ENCODE measurements around the gene CTIF.

CTIF gene

DNA sequence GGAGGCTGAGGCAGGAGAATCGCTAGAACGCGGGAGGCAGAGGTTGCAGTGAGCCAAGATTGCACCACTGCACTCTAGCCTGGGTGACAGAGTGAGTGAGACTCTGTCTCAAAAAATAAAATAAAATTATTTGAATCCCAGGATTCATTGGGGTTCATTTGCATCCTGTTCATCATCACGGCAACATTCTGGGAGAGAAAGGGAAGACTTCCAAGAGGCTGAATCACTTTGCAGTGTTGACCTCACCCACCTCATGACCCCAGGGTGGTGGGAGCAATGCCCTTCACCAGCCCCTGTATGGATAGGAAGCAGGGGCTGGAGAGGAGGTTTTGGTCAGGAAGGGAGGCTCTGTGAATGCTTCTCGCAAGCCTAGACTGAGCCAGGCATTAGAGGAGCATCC lies 195.6 kb downstream of the CTIF start:
- H3K4me3 Mint-ChIP-seq: no peak overlapping the region
- no peaks in the 10 kb centered on the region for H3K9me3 Mint-ChIP-seq
- H3K27me3 Mint-ChIP-seq: no peaks in the 10 kb centered on the region
- H3K4me1 Mint-ChIP-seq: peaks cover 5% of the 10 kb centered on the region
- H3K36me3 Mint-ChIP-seq: no peaks in the 10 kb centered on the region
- H3K27ac Mint-ChIP-seq: no peak overlapping the region

GRCh38 chr18:48735080-48735676 lies 196.3 kb downstream of the CTIF start:
- no peaks in the 10 kb centered on the region for H3K27me3 Mint-ChIP-seq
- H3K36me3 Mint-ChIP-seq: no peaks in the 10 kb centered on the region
- peaks cover 5% of the 10 kb centered on the region for H3K4me1 Mint-ChIP-seq
- no peaks in the 10 kb centered on the region for H3K9me3 Mint-ChIP-seq
- H3K4me3 Mint-ChIP-seq: no peak overlapping the region
- H3K27ac Mint-ChIP-seq: no peak overlapping the region

DNA sequence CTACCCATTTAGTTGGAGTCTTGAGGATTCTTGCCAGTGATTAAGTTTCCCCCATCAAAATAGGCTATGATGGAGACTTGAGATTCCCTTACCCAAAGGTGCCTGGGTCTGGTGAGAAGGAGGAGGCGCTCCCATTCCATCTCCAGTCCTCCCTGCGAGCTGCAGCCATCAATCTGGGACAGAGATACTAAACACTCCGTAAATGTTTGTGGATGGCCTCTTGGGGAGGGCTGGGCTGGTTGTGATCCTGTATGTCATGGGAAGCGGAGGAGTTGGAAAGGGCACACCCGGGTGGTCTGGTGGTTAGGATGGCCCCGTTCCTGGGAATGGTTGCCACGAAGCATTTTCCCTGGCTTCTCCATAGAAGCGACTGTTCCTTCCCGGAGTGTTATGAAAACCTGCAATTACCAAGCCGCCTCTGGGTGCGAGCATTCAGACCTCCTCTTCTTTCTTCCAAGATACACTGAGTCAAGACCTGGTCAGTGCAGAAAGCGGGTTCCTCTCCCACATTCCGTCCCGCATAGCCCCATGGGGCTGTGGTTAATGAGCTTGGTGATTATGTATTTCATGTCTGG lies 196.9 kb downstream of the CTIF start:
- H3K27ac Mint-ChIP-seq: no peak overlapping the region
- H3K36me3 Mint-ChIP-seq: no peaks in the 10 kb centered on the region
- H3K4me3 Mint-ChIP-seq: no peak overlapping the region
- peaks cover 5% of the 10 kb centered on the region for H3K4me1 Mint-ChIP-seq
- H3K9me3 Mint-ChIP-seq: no peaks in the 10 kb centered on the region
- no peaks in the 10 kb centered on the region for H3K27me3 Mint-ChIP-seq

GRCh38 chr18:48736321-48737260 lies 197.8 kb downstream of the CTIF start:
- Mint-ChIP-seq H3K9me3 (no peaks in the 10 kb centered on the region), H3K36me3 (no peaks in the 10 kb centered on the region), H3K4me3 (no peak overlapping the region), H3K27ac (no peak overlapping the region), H3K27me3 (no peaks in the 10 kb centered on the region), H3K4me1 (peaks cover 5% of the 10 kb centered on the region)

GRCh38 chr18:48739266-48740067 lies 200.6 kb downstream of the CTIF start:
- H3K27me3 Mint-ChIP-seq: no peaks in the 10 kb centered on the region
- H3K27ac Mint-ChIP-seq: no peak overlapping the region
- no peaks in the 10 kb centered on the region for H3K9me3 Mint-ChIP-seq
- H3K36me3 Mint-ChIP-seq: no peaks in the 10 kb centered on the region
- H3K4me1 Mint-ChIP-seq: peaks cover 5% of the 10 kb centered on the region
- H3K4me3 Mint-ChIP-seq: no peak overlapping the region

DNA sequence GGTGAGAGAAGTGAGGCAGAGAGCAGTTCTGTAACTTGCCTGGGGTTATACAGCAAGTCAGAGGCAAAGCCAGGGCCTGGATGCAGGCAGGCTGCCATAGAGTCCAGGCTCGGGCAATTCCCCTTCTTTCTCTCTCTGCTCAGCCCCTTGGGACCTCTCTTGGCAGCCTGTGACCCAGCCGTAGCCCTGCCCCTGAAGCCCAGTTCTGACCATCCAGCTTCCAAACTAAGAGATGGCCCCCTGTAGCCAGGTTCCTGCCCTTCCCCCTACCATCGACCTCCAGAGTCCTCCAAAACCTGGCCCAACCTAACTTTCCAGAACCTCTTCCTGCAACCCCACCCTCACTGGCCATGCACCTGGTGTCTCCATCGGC lies 201.2 kb downstream of the CTIF start:
- Mint-ChIP-seq H3K9me3 (no peaks in the 10 kb centered on the region), H3K4me3 (no peak overlapping the region), H3K27ac (no peak overlapping the region), H3K4me1 (peaks cover 4% of the 10 kb centered on the region), H3K27me3 (no peaks in the 10 kb centered on the region), H3K36me3 (no peaks in the 10 kb centered on the region)

DNA sequence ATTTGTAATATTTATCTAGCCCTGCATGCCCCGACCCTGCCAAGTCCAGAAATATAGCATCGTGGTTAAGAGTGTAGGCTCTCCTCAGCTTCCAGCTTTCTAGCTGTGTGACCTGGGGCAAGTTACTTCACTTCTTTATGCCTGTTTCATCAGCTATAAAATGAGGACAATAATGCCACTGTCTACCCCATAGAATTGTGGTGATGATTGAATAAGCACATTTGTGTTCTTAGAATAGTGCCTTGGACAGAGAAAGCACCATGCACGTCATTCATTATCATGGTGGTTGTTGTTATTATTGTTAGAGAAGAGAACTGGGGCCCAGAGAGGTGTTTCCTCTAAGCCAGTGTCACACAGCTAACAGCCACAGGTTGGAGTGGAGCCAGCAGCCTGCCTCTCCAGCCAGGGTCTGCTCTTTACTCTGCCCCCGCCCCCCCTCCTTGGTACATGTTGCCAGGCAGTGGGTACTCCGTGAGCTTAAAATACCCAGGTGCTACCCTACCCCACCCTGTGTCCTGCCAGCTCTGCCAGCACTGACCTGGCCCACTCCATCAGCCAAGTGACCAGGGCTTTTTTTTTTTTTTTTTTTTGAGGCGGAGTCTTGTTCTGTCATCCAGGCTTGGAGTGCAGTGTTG lies 202.1 kb downstream of the CTIF start:
- Mint-ChIP-seq H3K27ac (no peak overlapping the region), H3K9me3 (no peaks in the 10 kb centered on the region), H3K4me3 (no peak overlapping the region), H3K36me3 (no peaks in the 10 kb centered on the region), H3K4me1 (no peaks in the 10 kb centered on the region), H3K27me3 (no peaks in the 10 kb centered on the region)

DNA sequence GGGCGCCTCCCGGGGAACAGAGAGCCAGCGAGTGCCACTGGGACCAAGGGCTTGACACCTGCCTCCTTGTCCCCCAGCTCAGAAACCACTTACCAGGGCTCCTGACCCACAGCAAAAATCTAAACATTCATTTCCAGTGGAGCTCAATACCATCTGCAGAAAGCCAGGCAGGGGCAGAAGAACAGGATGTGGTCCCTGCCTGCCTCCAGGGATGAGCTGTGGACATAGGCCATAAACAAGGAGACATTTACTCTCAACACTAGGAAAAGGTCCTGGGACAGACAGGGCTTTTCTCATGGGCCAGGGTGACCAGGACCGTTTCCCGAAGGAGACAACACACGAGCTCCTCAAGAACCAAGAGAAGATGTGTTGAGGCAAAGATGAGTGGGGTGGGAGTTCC lies 203.0 kb downstream of the CTIF start:
- no peak overlapping the region for H3K27ac Mint-ChIP-seq

GRCh38 chr18:48742304-48742703 lies 203.5 kb downstream of the CTIF start:
- Mint-ChIP-seq H3K9me3 (no peaks in the 10 kb centered on the region), H3K4me1 (no peaks in the 10 kb centered on the region), H3K27ac (no peak overlapping the region), H3K36me3 (no peaks in the 10 kb centered on the region), H3K4me3 (no peak overlapping the region), H3K27me3 (no peaks in the 10 kb centered on the region)

More for the DNA sequence above, 203.0 kb downstream of the CTIF start:
- no peaks in the 10 kb centered on the region for H3K4me1 Mint-ChIP-seq
- no peaks in the 10 kb centered on the region for H3K27me3 Mint-ChIP-seq
- H3K9me3 Mint-ChIP-seq: no peaks in the 10 kb centered on the region
- H3K36me3 Mint-ChIP-seq: no peaks in the 10 kb centered on the region
- no peak overlapping the region for H3K4me3 Mint-ChIP-seq

DNA sequence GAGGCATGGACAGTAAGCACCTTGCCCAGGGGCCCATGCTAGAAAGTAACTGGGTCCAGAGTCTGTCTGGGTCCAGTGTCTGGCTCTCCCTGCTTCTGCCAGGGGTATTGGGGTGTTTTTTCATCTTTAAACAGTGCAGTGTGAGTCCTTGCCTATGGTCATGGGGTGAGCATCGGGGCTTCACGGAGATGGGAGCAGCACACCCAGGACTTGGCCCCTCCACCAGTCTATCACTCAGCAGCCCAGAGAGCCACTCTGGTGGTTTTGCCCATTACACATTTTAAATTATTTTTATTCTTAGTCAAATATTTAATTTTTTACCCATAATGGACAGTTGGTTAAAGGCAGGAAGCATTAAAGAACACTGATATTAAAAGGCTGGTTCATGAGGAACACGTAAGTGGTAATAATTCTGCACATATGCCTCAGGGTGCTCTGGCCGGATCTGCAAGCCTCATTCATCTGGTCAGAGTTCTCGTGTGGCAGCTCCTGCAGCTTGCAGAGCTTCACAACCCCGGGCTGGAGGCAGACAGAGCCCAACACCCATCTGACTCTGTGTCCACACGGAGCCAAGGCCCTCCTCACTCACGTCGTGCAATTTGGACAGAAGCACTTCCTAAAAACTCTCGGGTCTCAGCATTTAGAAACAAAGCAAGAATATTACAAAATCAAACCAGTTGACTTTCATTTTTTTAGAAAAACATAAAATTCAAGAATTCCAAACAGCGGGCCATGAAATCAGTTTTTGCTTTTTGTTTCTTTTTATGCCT lies 204.1 kb downstream of the CTIF start:
- Mint-ChIP-seq H3K27me3 (no peaks in the 10 kb centered on the region), H3K4me1 (no peaks in the 10 kb centered on the region), H3K36me3 (no peaks in the 10 kb centered on the region), H3K4me3 (no peak overlapping the region), H3K9me3 (no peaks in the 10 kb centered on the region), H3K27ac (no peak overlapping the region)

DNA sequence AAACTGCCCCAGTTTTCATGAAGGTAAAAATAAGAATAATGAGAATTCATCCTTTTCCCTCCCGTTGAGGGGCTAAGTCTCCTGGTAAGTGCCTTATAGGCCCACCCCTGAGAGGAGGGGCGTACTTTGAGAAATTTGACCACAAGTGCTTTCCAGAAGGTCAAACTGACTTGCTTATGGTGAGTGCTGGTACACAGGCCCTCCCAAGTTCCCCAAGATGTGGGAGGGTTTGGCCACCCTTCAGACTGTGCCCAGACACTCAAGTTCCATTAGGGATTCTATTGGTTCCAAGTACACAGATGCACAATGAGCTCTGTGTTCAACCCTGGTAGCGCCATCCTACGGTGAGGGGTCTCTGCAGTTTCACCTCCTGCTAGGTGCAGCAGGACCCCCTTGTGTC lies 205.1 kb downstream of the CTIF start:
- Mint-ChIP-seq H3K9me3 (no peaks in the 10 kb centered on the region), H3K4me3 (no peak overlapping the region), H3K27me3 (no peaks in the 10 kb centered on the region), H3K4me1 (no peaks in the 10 kb centered on the region), H3K27ac (no peak overlapping the region), H3K36me3 (no peaks in the 10 kb centered on the region)

- no peak overlapping the region for H3K27ac Mint-ChIP-seq
- H3K4me1 Mint-ChIP-seq: no peaks in the 10 kb centered on the region
- H3K36me3 Mint-ChIP-seq: no peaks in the 10 kb centered on the region
- no peak overlapping the region for H3K4me3 Mint-ChIP-seq
- H3K9me3 Mint-ChIP-seq: no peaks in the 10 kb centered on the region
- H3K27me3 Mint-ChIP-seq: no peaks in the 10 kb centered on the region
Observed at GRCh38 chr18:48745293-48745692, 206.5 kb downstream of the CTIF start.

DNA sequence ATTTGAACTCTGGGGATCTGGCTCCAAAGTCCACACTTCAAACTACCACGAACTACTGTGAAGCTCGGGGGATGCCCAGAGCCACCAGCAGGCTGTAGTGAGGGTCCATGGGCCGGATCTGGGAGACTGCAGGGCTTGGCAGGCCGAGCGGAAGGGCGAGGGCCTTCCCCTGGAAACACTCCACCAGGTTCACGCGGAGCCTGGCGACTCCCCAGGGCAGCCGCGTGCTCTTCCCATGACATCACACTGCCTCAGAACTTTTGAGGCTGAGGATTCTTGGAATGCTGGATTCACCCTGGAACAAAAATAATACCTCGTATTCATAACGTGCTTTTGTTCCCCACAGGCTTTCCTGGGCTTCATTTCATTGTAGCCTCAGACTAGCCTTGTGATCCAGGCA lies 210.9 kb downstream of the CTIF start:
- Mint-ChIP-seq H3K9me3 (no peaks in the 10 kb centered on the region), H3K36me3 (no peaks in the 10 kb centered on the region), H3K27me3 (no peaks in the 10 kb centered on the region), H3K27ac (no peak overlapping the region), H3K4me3 (no peak overlapping the region), H3K4me1 (no peaks in the 10 kb centered on the region)

DNA sequence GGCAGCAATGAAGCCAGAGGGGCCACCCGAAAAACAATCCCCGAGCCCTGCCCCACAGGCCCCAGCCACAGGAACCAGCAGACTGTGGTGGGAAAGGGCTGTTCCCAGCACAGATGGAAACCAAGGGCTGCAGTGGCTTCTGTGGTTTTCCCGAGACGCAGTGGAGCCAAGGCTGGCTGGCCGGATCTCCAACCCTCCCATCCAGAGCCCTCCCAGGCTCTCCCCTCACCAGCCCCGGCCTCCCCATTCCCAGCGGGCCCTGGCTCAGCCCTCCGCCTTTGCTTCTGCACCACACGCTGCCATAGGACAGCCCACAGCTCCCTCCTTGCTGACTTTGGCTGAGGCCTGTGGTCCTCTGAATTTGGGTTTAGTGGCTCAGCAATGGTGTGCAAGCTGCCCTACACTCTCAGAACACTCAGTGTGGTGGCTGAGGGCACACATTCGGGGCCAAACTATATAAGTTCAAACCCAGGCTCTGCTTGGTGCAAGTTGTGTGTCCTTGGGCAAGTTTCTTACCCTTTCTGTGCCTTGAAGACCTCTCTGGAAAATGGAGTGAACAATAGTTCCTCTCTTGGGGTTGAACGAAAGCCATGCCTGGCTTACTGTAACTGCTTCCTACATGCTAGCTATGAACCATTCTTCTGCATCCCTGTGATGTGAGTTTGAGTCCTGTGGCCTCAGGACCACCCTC lies 211.8 kb downstream of the CTIF start:
- H3K36me3 Mint-ChIP-seq: no peaks in the 10 kb centered on the region
- H3K4me3 Mint-ChIP-seq: no peak overlapping the region
- H3K9me3 Mint-ChIP-seq: no peaks in the 10 kb centered on the region
- no peaks in the 10 kb centered on the region for H3K27me3 Mint-ChIP-seq
- no peak overlapping the region for H3K27ac Mint-ChIP-seq
- no peaks in the 10 kb centered on the region for H3K4me1 Mint-ChIP-seq

Measured in activated naive CD4-positive, alpha-beta T cell treated with anti-CD3 and anti-CD28 coated beads, Interleukin-2, amount 50 U/mL, for 24 hours (primary cell).